HepG2 (cell line): ENCODE measurements around the gene USP7. TPM values are rescaled to one million over a fixed set of nuclear protein-coding genes. Genes with fewer than 3 reads are reported as not detected.

ENCODE experiments used
- AHR ChIP-seq: IDR thresholded peaks from 2 replicates; pipeline ENCODE4 v1.6.1; 2018; ENCODE audit warnings: missing genetic modification reagents, missing compliant biosample characterization
- ATF2 ChIP-seq: sonication (generic); formaldehyde crosslinking; IDR thresholded peaks from 2 replicates; pipeline ENCODE4 v1.4.0; 2020; ENCODE audit warnings: missing genetic modification reagents
- CHCHD3 ChIP-seq: sonication (generic); formaldehyde crosslinking; IDR thresholded peaks from 2 replicates; pipeline ENCODE4 v1.8.0; 2022; ENCODE audit warnings: mild to moderate bottlenecking, missing genetic modification reagents, moderate library complexity
- DNMT3B ChIP-seq: conservative IDR thresholded peaks from 2 replicates; pipeline ENCODE4 v1.6.1; 2016; ENCODE audit warnings: missing biosample characterization, control low read depth
- ETV6 ChIP-seq: sonication (generic); formaldehyde crosslinking; conservative IDR thresholded peaks from 2 replicates; pipeline ENCODE4 v1.4.0; 2020; ENCODE audit warnings: missing genetic modification reagents
- FUBP1 ChIP-seq: sonication (generic); formaldehyde crosslinking; IDR thresholded peaks from 2 replicates; pipeline ENCODE4 v1.5.1; 2020; ENCODE audit warnings: missing genetic modification reagents, mild to moderate bottlenecking, borderline replicate concordance
- GATA4 ChIP-seq: sonication (generic); IDR thresholded peaks from 2 replicates; pipeline ENCODE4 v1.6.1; 2016; ENCODE audit warnings: antibody characterized with exemption, low read depth, borderline replicate concordance
- GATAD2A ChIP-seq: IDR thresholded peaks from 2 replicates; pipeline ENCODE4 v1.6.1; 2016
- GTF3A ChIP-seq: sonication (generic); formaldehyde crosslinking; conservative IDR thresholded peaks from 2 replicates; pipeline ENCODE4 v1.4.0; 2020; ENCODE audit warnings: mild to moderate bottlenecking, missing genetic modification reagents
- HMGXB4 ChIP-seq, 2 experiments: sonication (generic) in 1 of 2; formaldehyde crosslinking in 1 of 2; IDR thresholded peaks; 2 replicates each; pipeline versions ENCODE4 v1.4.0 to v1.6.1; 2018 to 2020; ENCODE audit warnings: missing genetic modification reagents in 2 of 2, borderline replicate concordance in 1 of 2, low read depth in 1 of 2, mild to moderate bottlenecking in 1 of 2, missing biosample characterization in 1 of 2
- MEIS2 ChIP-seq: sonication (generic); formaldehyde crosslinking; IDR thresholded peaks from 2 replicates; pipeline ENCODE4 v1.9.0; 2021; ENCODE audit warnings: mild to moderate bottlenecking, missing genetic modification reagents
- MXI1 ChIP-seq: IDR thresholded peaks from 3 replicates; pipeline ENCODE4 v1.6.1; 2012; ENCODE audit warnings: low read depth, low read length, inconsistent platforms, borderline replicate concordance
- NFKB2 ChIP-seq: sonication (generic); formaldehyde crosslinking; IDR thresholded peaks from 2 replicates; pipeline ENCODE4 v1.4.0; 2020; ENCODE audit warnings: missing genetic modification reagents, borderline replicate concordance
- PAWR ChIP-seq: sonication (generic); formaldehyde crosslinking; IDR thresholded peaks from 2 replicates; pipeline ENCODE4 v1.4.0; 2020; ENCODE audit warnings: missing genetic modification reagents, mild to moderate bottlenecking, borderline replicate concordance
- RAD21 ChIP-seq: fragments of 450-650 bp; formaldehyde crosslinking; IDR thresholded peaks from 2 replicates; pipeline ENCODE4 v1.5.0; 2020; ENCODE audit warnings: mild to moderate bottlenecking
- TEAD3 ChIP-seq: optimal IDR thresholded peaks from 2 replicates; pipeline ENCODE3; 2016; ENCODE audit warnings: borderline replicate concordance
- ZNF367 ChIP-seq: sonication (generic); formaldehyde crosslinking; IDR thresholded peaks from 2 replicates; pipeline ENCODE4 v1.4.0; 2020; ENCODE audit warnings: missing genetic modification reagents, borderline replicate concordance
- ZNF468 ChIP-seq: sonication (generic); formaldehyde crosslinking; IDR thresholded peaks from 2 replicates; pipeline ENCODE4 v1.8.0; 2022; ENCODE audit warnings: mild to moderate bottlenecking, moderate library complexity, missing genetic modification reagents
- ZNF674 ChIP-seq: sonication (generic); formaldehyde crosslinking; IDR thresholded peaks from 2 replicates; pipeline ENCODE4 v1.5.0; 2020; ENCODE audit warnings: low read depth, mild to moderate bottlenecking, missing genetic modification reagents
- ZNF790 ChIP-seq: sonication (generic); formaldehyde crosslinking; IDR thresholded peaks from 2 replicates; pipeline ENCODE4 v1.8.0; 2022; ENCODE audit warnings: missing genetic modification reagents, mild to moderate bottlenecking, borderline replicate concordance
- ZNF879 ChIP-seq: sonication (generic); formaldehyde crosslinking; IDR thresholded peaks from 2 replicates; pipeline ENCODE4 v1.8.1; 2023; ENCODE audit warnings: missing genetic modification reagents
- ZSCAN5A ChIP-seq: sonication (generic); formaldehyde crosslinking; IDR thresholded peaks from 2 replicates; pipeline ENCODE4 v1.8.0; 2022; ENCODE audit warnings: mild to moderate bottlenecking, missing genetic modification reagents, borderline replicate concordance
- polyA plus RNA-seq, 8 experiments: library from polyadenylated mRNA; depleted of rRNA in 3 of 8; stranded (reverse) in 7 of 8; unstranded in 1 of 8; fragments of >200 nt; fragmentation: Illumina TruSeq in 4 of 8; extraction: Trizol in 4 of 8; gene quantifications; 2 replicates each; pipeline versions ENCODE4 v1.2.1 to v1.2.3, GENCODE V29; 2011 to 2016; ENCODE audit warnings: low read depth in 4 of 8, missing spikeins in 1 of 8, mixed read lengths in 1 of 8; ENCODE audit not compliant: insufficient read depth in 1 of 8
- total RNA-seq, 5 experiments: library from RNA; depleted of rRNA; stranded (reverse); fragments of >200 nt; fragmentation: Illumina TruSeq; extraction: Trizol; gene quantifications; 2 replicates each; pipeline ENCODE4 v1.2.3, GENCODE V29; 2016; ENCODE audit warnings: low read depth in 1 of 5

Gene USP7
- total and polyA plus RNA-seq, 2 of the 13 experiments (the other 11 are each of a cell fraction or from before 2014, with no cell fraction given), result 52.5 to 173 TPM

GRCh38 chr16:9008601-9009260 is 45.0 kb upstream of the USP7 start (continued):
- TF ChIP-seq ZNF790 (CRISPR knock-in tag) (no peak), ZNF879 (CRISPR knock-in tag) (0 out of 2 replicates have a peak, but pooled peaks have one; percentile 34), DNMT3B (CRISPR knock-in tag) (no peak), AHR (CRISPR knock-in tag) (no peak), TEAD3 (peak; percentile 63), GTF3A (CRISPR knock-in tag) (no peak), ATF2 (CRISPR knock-in tag) (peak; percentile 71; the same call in 1 of the 2 replicates), RAD21 (CRISPR knock-in tag) (peak; percentile 100), PAWR (0 out of 2 replicates have a peak, but pooled peaks have one; percentile 62), MXI1 (peak; percentile 52; the same call in 1 of the 3 replicates), GATAD2A (CRISPR knock-in tag) (peak; percentile 85), ZNF674 (no peak), ZNF367 (CRISPR knock-in tag) (no peak), NFKB2 (CRISPR knock-in tag) (peak; percentile 88; the same call in 1 of the 2 replicates), GATA4 (no peak), HMGXB4 (CRISPR knock-in tag; IDR thresholded peaks at IDR 0.05; ENCODE audit: borderline replicate concordance in 1 of 2, low read depth in 1 of 2) (peak; percentile 96 to 98), MEIS2 (peak; percentile 75; the same call in 1 of the 2 replicates), ETV6 (CRISPR knock-in tag) (no peak), CHCHD3 (CRISPR knock-in tag) (no peak), FUBP1 (CRISPR knock-in tag) (no peak), ZSCAN5A (CRISPR knock-in tag) (0 out of 2 replicates have a peak, but pooled peaks have one; percentile 68), ZNF468 (no peak)
